Measurements from ENCODE around the gene METTL26. TPM values are rescaled to one million over a fixed set of nuclear protein-coding genes. Genes with fewer than 3 reads are reported as not detected.

Gene METTL26
- total RNA-seq, 3 donors from 2014 or later = 132 to 174 (median 159) TPM

DNA sequence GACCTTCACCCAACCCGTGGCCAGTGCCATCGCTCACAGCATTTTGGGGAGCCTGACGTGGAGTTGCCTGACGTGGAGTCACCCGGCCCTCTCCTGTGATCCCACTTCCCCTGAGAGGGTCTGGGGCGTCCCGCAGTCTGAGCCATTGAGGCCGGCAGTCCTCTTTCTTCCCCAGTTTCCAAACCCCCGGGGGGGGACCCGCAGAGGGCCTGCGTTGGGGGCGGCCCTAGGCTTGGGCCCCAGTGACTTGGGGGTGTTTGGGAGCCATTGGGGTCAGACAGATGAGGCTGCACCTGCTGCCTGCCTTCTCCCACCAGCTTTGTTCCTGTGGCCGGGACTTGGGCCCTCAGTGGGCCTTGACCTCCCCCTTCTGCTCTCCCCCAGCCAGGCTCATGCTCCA, 33.6 kb upstream of the METTL26 start:
- Mint-ChIP-seq H3K36me3 (ENCODE audit: insufficient read depth) (peaks cover 6% of the 10 kb centered on the region), H3K4me1 (ENCODE audit: low read depth) (peaks cover 7% of the 10 kb centered on the region), H3K4me3 (peak overlapping the region; percentile 80), H3K27me3 (ENCODE audit: low read depth) (peaks cover under 1% of the 10 kb centered on the region), H3K9me3 (no peaks in the 10 kb centered on the region)
- no peak for DNase-seq
- no peak for ATAC-seq

DNA sequence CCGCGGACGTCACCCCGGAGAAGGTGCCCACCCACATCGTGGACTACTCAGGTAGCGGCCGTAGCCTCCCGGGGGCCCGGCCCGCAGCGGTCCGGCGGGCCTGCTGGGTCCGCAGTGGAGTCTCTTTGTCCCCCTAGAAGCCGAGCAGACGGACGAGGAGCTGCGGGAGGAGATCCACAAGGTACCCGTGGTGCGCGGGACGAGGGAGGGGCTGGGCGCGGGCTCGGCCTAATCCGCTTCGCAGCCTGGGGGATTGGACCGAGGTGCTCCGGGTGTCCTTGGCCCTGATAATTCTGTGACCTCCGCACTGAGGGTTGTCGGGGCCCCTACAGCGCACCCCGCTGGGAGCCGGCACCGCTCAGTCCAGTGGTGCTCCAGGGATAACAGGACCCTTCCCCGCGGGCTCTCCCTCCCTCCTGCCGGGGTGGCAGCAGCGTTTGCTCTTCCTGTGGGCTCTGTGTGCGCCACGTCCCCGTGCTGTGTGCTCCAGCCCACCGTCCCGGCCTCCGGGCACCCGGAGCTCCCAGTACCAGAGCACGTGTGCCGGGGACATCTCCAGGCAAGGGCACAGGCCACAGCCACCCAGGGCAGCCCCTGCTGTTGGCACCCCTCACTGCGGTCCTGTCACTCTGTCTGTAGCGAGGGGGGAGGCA, 32.5 kb upstream of the METTL26 start:
- DNase-seq = no peak
- Mint-ChIP-seq H3K4me1 (ENCODE audit: low read depth) (peaks cover 7% of the 10 kb centered on the region), H3K27me3 (ENCODE audit: low read depth) (no peaks in the 10 kb centered on the region), H3K4me3 (peak overlapping the region; percentile 80), H3K9me3 (no peaks in the 10 kb centered on the region), H3K36me3 (ENCODE audit: insufficient read depth) (peaks cover 6% of the 10 kb centered on the region)
- ATAC-seq = peak; percentile 7 to 12

DNA sequence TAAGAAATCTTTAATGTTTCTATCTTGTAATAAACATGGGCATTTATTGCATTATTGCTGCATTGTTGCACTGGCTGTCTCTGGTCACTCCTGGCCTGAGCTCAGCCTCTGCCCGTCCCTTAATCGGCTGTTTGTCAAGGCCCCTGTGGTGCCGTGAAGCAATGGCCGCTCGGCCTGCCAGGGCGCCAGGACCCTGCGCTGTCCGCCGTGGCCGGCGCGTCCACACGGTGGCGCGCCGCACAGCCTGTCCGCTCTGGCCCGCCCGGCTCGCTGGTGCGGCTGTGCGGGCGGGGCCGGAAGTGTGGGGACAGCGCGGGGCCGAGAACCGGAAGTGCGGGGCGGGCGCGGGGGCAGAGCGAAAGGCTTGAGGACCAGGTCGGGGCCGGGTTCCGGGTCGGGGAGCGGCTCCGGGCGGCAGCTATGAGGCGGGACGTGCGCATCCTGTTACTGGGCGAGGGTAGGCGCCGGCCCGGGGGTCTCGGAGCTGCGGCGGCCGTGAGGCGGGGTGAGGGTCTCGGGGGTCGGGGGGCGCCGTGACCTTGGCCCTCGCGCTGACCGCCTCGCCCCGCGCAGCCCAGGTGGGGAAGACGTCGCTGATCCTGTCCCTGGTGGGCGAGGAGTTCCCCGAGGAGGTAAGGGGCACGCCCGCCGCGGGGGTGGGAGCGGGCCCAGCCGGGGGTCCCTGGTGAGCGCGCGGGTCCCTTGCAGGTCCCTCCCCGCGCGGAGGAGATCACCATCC, 31.8 kb upstream of the METTL26 start, which contains the start of gene RHOT2:
Gene RHOT2 (plus strand): TSS at position 353 of the 739 bp plus-strand sequence. CDS start 68 bp downstream, at position 421.
- peak within 1 kb of the TSS; percentile 80 for H3K4me3 Mint-ChIP-seq
- H3K9me3 Mint-ChIP-seq = no peaks in the 10 kb centered on the region
- H3K36me3 Mint-ChIP-seq (ENCODE audit: insufficient read depth) = peaks cover 5% of the 10 kb centered on the region
- H3K4me1 Mint-ChIP-seq (ENCODE audit: low read depth) = peaks cover 7% of the 10 kb centered on the region
- ATAC-seq = peak; percentile 96 to 97
- no peaks in the 10 kb centered on the region for H3K27me3 Mint-ChIP-seq (ENCODE audit: low read depth)
- DNase-seq = peak; percentile 88

DNA sequence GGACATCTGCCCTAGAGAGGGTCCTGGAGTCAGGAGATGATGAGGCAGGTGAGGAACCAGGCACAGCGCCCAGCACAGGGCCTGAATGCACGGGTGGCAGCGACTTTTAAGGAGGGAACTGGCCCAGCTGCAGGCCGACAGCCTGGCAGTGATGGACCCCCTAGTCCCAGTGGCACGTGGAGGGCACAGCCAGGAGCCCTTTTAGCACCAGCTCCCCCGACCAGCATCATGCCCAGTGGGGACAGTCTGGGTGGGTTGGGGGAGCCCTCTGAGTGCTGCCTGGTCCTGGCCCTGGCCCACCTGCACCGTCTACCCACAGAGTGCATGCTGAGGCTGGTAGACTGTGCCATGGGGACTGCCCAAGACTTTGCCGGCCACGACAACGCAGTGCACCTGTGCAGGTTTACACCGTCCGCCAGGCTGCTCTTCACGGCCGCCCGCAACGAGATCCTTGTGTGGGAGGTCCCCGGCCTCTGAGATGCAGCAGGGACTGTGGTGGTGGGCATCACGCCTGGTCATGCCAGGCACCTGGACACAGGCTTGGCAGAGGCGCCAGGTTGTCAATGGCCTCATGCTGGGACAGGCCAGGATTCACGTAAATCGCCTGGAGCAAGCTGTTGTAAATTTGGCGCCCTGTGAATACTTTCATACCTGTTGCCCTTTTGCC, 31.1 kb upstream of the METTL26 start:
- DNase-seq = no peak
- H3K4me3 Mint-ChIP-seq = peak overlapping the region; percentile 80
- no peaks in the 10 kb centered on the region for H3K9me3 Mint-ChIP-seq
- H3K4me1 Mint-ChIP-seq (ENCODE audit: low read depth) = peaks cover 7% of the 10 kb centered on the region
- peaks cover 3% of the 10 kb centered on the region for H3K36me3 Mint-ChIP-seq (ENCODE audit: insufficient read depth)
- no peak for ATAC-seq
- H3K27me3 Mint-ChIP-seq (ENCODE audit: low read depth) = no peaks in the 10 kb centered on the region

GRCh38 chr16:666572-666971, 30.5 kb upstream of the METTL26 start:
- peaks cover 3% of the 10 kb centered on the region for H3K36me3 Mint-ChIP-seq (ENCODE audit: insufficient read depth)

DNA sequence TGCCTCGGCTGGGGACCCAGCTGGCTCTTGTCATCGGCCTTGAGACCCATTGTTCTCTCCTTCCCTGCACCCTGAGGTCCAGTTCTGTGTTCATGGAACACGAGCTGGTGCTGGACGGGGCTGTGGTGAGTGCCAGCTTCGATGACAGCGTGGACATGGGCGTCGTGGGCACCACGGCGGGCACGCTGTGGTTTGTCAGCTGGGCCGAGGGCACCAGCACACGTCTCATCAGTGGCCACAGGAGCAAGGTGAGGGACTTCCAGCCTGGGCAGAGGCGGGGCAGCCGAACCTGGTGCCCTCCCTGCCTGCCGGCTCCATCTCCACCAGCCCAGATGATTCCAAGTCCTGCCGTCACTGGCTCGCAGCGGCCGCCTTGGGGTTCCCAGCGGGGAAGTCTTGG, 26.5 kb upstream of the METTL26 start:
- Mint-ChIP-seq H3K27me3 (ENCODE audit: low read depth) (no peaks in the 10 kb centered on the region), H3K4me1 (ENCODE audit: low read depth) (peaks cover 7% of the 10 kb centered on the region), H3K9me3 (no peaks in the 10 kb centered on the region), H3K36me3 (ENCODE audit: insufficient read depth) (no peaks in the 10 kb centered on the region), H3K4me3 (no peak overlapping the region)
- DNase-seq (no peak), ATAC-seq (no peak)

More at GRCh38 chr16:666572-666971, 30.5 kb upstream of the METTL26 start:
- DNase-seq (no peak), ATAC-seq (no peak)
- Mint-ChIP-seq H3K9me3 (no peaks in the 10 kb centered on the region), H3K4me1 (ENCODE audit: low read depth) (peaks cover 7% of the 10 kb centered on the region), H3K27me3 (ENCODE audit: low read depth) (no peaks in the 10 kb centered on the region), H3K4me3 (no peak overlapping the region)

DNA sequence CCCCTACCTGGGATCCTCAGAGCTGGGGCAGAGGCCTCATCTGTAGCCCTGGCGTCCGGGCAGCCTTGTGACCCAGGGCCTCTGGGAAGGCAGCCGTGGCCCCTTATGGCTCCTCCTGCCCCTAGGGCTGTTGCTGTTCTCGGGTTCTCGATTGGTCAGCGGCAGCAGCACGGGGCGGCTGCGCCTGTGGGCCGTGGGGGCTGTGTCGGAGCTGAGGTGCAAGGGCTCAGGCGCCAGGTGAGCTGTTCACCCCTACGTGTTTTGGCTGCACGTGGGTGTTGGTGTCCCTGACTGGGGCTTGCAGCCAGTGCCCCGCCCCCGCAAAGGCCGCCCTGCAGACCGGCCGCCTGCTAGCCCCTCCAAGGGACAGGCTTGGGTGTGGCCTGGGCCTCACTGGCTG, 26.0 kb upstream of the METTL26 start:
- no peak for ATAC-seq
- Mint-ChIP-seq H3K9me3 (no peaks in the 10 kb centered on the region), H3K4me3 (no peak overlapping the region), H3K4me1 (ENCODE audit: low read depth) (peaks cover 4% of the 10 kb centered on the region), H3K27me3 (ENCODE audit: low read depth) (no peaks in the 10 kb centered on the region), H3K36me3 (ENCODE audit: insufficient read depth) (no peaks in the 10 kb centered on the region)
- no peak for DNase-seq

DNA sequence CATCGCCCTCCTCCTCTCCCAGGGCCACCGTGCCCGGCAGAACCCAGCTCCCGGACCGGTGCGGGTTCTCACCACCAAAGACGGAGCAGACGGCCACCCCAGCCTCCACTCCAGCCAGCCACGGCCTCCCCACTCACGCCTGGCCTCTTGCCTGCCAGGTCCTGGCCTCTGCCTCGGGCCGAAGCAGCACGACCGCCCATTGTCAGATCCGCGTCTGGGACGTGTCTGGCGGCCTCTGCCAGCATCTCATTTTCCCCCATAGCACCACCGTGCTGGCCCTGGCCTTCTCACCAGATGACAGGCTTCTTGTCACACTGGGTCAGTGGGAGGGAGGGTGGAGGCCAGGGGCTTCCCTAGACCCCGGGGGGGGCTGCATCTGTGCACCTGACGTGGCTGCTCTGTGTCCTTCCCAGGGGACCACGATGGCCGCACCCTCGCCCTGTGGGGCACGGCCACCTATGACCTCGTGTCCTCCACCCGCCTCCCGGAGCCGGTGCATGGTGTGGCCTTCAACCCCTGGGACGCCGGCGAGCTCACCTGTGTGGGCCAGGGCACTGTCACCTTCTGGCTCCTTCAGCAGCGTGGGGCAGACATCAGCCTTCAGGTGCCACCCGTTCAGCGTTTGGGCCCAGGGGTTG, 25.2 kb upstream of the METTL26 start:
- no peaks in the 10 kb centered on the region for H3K9me3 Mint-ChIP-seq
- DNase-seq = no peak
- H3K4me3 Mint-ChIP-seq = no peak overlapping the region
- H3K27me3 Mint-ChIP-seq (ENCODE audit: low read depth) = no peaks in the 10 kb centered on the region
- peaks cover 4% of the 10 kb centered on the region for H3K4me1 Mint-ChIP-seq (ENCODE audit: low read depth)
- peak in 1 of 2 donors; percentile 6 for ATAC-seq
- H3K36me3 Mint-ChIP-seq (ENCODE audit: insufficient read depth) = no peaks in the 10 kb centered on the region

DNA sequence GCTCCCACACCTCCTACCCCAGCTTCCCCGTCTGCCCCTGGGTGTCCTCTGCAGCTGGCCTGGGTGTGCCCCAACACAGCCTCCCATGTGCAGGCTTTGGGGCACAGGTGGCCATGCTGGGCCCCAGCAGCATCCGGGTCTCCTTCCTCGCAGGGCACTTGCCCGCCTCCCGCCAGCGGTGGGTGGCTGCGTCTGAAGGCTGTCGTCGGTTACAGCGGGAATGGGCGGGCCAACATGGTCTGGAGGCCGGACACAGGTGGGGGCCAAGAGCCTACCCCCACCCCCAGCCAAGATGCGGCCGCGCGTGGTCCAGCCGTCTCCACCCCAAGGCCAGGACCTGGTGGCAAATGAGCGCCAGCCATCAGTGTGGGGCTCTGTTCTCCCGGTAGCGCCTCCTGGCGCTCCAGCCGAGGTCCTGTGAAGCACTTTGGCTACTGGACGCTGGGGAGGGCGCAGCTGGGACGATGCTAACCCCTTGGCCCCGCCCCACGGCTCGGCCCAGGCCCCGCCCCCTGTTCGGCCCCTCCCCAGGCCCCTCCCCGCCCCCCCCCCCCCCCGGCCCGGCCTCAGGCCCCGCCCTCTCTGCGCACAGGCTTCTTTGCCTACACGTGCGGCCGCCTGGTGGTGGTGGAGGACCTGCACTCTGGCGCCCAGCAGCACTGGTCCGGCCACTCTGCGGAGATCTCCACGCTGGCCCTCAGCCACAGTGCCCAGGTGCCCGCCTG, 24.5 kb upstream of the METTL26 start:
- H3K4me1 Mint-ChIP-seq (ENCODE audit: low read depth) = peaks cover 4% of the 10 kb centered on the region
- H3K27me3 Mint-ChIP-seq (ENCODE audit: low read depth) = no peaks in the 10 kb centered on the region
- H3K4me3 Mint-ChIP-seq = no peak overlapping the region
- ATAC-seq (peak; percentile 70 to 75), DNase-seq (peak; percentile 54)
- H3K36me3 Mint-ChIP-seq (ENCODE audit: insufficient read depth) = no peaks in the 10 kb centered on the region
- no peaks in the 10 kb centered on the region for H3K9me3 Mint-ChIP-seq

DNA sequence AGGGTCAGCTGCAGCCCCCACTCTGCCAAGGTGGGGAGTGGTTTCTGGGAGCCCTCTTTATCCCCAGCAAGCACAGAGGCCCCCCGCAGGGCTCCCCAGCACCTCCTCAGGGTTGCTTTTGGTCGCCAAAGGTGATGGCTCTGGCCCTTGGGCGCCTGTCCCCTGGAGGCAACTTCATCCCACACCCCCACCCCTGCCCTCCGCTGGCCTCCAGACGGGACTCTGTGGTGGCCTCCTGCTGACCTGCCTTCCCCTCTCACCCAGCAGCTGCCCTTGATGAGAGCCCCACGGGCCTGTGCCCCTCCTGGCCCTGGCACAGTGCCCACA, 24.0 kb upstream of the METTL26 start:
- H3K4me3 Mint-ChIP-seq = no peak overlapping the region
- ATAC-seq (peak; percentile 6 to 7), DNase-seq (no peak)
- no peaks in the 10 kb centered on the region for H3K27me3 Mint-ChIP-seq (ENCODE audit: low read depth)
- H3K9me3 Mint-ChIP-seq = no peaks in the 10 kb centered on the region
- peaks cover 4% of the 10 kb centered on the region for H3K4me1 Mint-ChIP-seq (ENCODE audit: low read depth)
- H3K36me3 Mint-ChIP-seq (ENCODE audit: insufficient read depth) = no peaks in the 10 kb centered on the region

DNA sequence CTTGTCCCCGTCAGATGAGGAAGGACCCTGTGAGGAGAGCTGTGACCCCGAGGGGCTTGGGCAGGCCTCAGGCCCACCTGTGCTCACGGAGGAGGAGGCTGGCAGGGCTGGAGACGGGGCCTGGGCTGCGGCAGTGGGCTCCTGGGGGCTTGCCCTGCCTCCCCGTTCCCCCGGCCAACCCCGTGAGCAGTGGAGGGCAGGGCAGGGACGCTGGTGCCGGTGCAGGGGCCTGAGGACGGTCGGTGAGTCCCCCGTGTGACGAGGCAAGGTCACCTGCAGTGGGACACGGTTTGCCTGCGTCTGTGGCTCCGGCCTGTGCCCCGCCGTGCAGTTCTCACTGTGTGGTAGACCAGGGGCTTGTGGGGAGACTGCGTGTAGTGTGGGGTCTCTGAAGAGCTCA, 23.5 kb upstream of the METTL26 start:
- no peaks in the 10 kb centered on the region for H3K9me3 Mint-ChIP-seq
- no peak overlapping the region for H3K4me3 Mint-ChIP-seq
- H3K4me1 Mint-ChIP-seq (ENCODE audit: low read depth) = peaks cover 4% of the 10 kb centered on the region
- no peaks in the 10 kb centered on the region for H3K36me3 Mint-ChIP-seq (ENCODE audit: insufficient read depth)
- DNase-seq = no peak
- H3K27me3 Mint-ChIP-seq (ENCODE audit: low read depth) = no peaks in the 10 kb centered on the region
- no peak for ATAC-seq

DNA sequence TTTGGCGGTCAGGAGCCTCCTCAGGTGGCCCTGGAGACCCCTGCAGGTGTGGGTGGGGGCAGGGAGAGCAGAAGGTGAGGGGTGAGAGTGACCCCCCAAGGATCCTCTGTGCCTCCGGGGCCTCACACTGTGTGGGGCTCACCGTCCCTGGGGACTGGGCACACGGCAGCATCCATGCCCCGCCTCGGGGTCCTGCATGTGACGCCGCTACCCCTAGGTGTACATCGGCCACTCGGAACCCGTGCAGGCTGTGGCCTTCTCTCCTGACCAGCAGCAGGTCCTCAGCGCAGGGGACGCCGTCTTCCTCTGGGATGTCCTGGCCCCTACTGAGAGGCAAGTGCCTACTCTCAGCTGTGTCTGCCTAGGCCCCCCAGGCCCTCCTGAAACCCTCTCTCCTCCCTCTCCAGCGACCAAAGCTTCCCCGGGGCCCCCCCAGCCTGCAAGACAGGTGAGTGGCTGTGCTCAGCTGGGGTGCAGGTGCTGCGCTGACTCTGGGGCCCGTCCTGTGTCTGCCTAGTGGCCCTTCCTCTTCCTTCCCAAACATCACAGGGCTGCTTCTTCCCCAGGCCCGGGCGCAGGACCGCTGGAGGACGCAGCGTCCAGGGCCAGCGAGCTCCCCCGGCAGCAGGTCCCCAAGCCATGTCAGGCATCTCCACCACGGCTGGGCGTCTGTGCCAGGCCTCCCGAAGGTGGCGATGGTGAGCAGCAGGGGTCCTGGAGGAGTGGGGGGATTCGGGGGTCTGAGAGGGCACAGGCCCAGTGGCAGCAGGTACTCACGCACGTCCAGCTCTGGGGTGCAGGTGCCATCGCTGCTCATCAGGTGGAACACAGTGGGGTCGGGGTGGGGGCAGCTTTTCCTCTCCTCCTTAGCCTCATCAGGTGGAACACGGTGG, 22.8 kb upstream of the METTL26 start:
- ATAC-seq (no peak), DNase-seq (no peak)
- Mint-ChIP-seq H3K9me3 (no peaks in the 10 kb centered on the region), H3K4me1 (ENCODE audit: low read depth) (peaks cover 4% of the 10 kb centered on the region), H3K36me3 (ENCODE audit: insufficient read depth) (no peaks in the 10 kb centered on the region), H3K4me3 (no peak overlapping the region), H3K27me3 (ENCODE audit: low read depth) (no peaks in the 10 kb centered on the region)

DNA sequence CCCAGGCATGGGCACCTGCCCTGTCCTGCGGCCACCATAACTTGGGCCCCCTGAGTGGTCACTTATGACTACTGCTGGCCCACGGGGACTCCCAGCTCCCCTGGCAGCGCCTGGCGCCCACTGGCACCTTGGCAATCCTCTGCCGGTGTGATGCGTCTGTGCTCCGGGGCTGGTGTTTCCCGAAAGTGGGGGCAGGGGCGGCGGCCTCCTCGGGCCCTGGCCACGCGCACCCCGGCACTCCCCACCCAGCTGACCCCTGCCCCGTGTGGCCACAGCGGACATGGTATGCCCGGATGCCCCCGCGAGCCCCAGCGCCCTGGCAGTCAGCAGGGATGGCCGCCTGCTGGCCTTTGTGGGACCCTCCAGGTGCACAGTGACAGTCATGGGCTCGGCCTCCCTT, 21.4 kb upstream of the METTL26 start:
- H3K9me3 Mint-ChIP-seq = no peaks in the 10 kb centered on the region
- no peaks in the 10 kb centered on the region for H3K27me3 Mint-ChIP-seq (ENCODE audit: low read depth)
- peaks cover 4% of the 10 kb centered on the region for H3K4me1 Mint-ChIP-seq (ENCODE audit: low read depth)
- H3K4me3 Mint-ChIP-seq = no peak overlapping the region
- ATAC-seq (no peak), DNase-seq (no peak)
- no peaks in the 10 kb centered on the region for H3K36me3 Mint-ChIP-seq (ENCODE audit: insufficient read depth)
